ENCODE data around the gene RXRA. TPM values are rescaled to one million over a fixed set of nuclear protein-coding genes. Genes with fewer than 3 reads are reported as not detected.

RXRA gene
- total RNA-seq, 6 experiments from 2014 or later = 105 to 165 (median 131) TPM

DNA sequence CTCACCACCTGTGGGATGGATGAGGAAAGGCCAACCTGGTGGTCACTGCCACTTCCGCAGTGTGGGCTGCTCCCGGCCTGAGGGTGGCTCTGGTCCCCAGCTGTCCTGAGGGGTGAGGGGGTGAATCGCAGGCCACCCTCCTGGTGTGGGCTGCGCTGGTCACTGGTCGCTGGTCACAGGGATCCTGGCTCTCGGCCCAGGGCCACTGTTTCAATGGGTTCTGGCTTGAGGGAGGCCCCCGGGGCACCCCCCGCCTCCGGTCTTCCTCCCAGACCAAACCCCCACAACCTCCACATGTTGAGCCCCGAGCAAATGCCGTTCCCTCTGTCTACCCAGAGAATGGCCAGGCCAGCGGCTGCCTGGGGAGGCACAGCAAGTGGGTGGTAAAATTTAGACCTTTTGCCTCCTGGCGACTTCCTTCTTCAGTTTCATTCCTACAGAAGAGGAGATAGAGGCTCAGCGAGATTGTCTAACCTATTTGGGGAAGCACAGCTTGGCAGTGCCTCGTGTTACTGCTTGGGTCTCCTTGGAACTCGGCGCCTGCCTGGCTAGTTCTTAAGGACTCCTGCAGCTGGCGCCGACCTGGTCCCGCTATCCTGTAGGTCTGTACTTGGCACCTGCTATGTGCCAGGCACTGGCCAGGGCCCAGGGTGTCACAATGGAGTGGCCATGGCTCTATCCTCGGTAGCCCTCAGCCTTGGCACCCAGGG lies 48.2 kb downstream of the RXRA start:
- intact Hi-C loops (cut with DNase I) = loop anchor here in 1 of 2 donors (5.0 kb wide), 1 partner anchor 37 kb away; no protein-coding TSS in a partner anchor
- TF ChIP-seq, protein P1, sequence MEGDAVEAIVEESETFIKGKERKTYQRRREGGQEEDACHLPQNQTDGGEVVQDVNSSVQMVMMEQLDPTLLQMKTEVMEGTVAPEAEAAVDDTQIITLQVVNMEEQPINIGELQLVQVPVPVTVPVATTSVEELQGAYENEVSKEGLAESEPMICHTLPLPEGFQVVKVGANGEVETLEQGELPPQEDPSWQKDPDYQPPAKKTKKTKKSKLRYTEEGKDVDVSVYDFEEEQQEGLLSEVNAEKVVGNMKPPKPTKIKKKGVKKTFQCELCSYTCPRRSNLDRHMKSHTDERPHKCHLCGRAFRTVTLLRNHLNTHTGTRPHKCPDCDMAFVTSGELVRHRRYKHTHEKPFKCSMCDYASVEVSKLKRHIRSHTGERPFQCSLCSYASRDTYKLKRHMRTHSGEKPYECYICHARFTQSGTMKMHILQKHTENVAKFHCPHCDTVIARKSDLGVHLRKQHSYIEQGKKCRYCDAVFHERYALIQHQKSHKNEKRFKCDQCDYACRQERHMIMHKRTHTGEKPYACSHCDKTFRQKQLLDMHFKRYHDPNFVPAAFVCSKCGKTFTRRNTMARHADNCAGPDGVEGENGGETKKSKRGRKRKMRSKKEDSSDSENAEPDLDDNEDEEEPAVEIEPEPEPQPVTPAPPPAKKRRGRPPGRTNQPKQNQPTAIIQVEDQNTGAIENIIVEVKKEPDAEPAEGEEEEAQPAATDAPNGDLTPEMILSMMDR (IDR thresholded peaks at IDR 0.05) = no peak
- TF ChIP-seq POLR2A (IDR thresholded peaks at IDR 0.05) = peak; percentile 8
- H3K27ac ChIP-seq = peak overlapping the region; percentile 94 to 96 (median 94)
- ATAC-seq (peak in 3 of 4 donors; percentile 3 to 21 (median 6)), DNase-seq (peak; percentile 69 to 84 (median 84))
- 12% methylated on average over 7 of the region's 21 CpGs for WGBS (ENCODE audit: insufficient coverage, low coverage, low lambda C conversion rate, missing lambda C conversion rate)
- peak overlapping the region; percentile 25 to 42 (median 31) for H3K4me3 ChIP-seq
- no peaks in the 10 kb centered on the region for H3K9me3 ChIP-seq
- no peaks in the 10 kb centered on the region for H3K36me3 ChIP-seq
- peaks cover 0 to 99% (median 67%) of the 10 kb centered on the region in 4 donors for H3K4me1 ChIP-seq
- H3K27me3 ChIP-seq = no peaks in the 10 kb centered on the region

DNA sequence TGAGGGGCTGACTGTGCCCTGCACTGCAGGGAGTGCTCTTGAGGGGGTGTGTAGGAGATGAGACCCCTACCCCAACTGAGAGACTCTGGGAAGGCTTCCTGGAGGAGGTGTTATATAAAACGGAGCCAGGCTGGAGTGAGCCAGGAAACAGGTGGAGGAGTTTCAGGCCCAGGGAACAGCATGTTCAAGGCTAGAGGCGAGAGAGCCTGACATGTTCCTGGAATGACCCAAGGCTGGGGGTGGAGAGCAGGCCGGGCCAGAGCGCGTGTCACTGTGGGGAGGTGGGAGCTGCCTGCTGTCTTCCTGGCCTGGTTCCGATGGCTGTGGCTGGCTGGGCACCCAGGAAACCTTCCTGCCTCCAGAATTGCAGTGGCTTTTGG lies 48.7 kb downstream of the RXRA start:
- no peaks in the 10 kb centered on the region for H3K9me3 ChIP-seq
- peak overlapping the region; percentile 94 to 96 (median 94) for H3K27ac ChIP-seq
- TF ChIP-seq, protein P1 (IDR thresholded peaks at IDR 0.05) = no peak
- TF ChIP-seq POLR2A (IDR thresholded peaks at IDR 0.05) = no peak
- intact Hi-C loops (cut with DNase I) = loop anchor here in 1 of 2 donors (5.0 kb wide), 1 partner anchor 38 kb away; no protein-coding TSS in a partner anchor
- no peaks in the 10 kb centered on the region for H3K27me3 ChIP-seq
- peak overlapping the region; percentile 25 to 42 (median 31) for H3K4me3 ChIP-seq
- DNase-seq (peak in 2 of 3 donors; percentile 75 to 87), ATAC-seq (peak; percentile 1 to 32 (median 16))
- WGBS (ENCODE audit: insufficient coverage, low coverage, low lambda C conversion rate, missing lambda C conversion rate) = 23% methylated on average over 2 of the region's 6 CpGs
- H3K4me1 ChIP-seq = peaks cover 0 to 99% (median 70%) of the 10 kb centered on the region in 4 donors
- H3K36me3 ChIP-seq = no peaks in the 10 kb centered on the region

DNA sequence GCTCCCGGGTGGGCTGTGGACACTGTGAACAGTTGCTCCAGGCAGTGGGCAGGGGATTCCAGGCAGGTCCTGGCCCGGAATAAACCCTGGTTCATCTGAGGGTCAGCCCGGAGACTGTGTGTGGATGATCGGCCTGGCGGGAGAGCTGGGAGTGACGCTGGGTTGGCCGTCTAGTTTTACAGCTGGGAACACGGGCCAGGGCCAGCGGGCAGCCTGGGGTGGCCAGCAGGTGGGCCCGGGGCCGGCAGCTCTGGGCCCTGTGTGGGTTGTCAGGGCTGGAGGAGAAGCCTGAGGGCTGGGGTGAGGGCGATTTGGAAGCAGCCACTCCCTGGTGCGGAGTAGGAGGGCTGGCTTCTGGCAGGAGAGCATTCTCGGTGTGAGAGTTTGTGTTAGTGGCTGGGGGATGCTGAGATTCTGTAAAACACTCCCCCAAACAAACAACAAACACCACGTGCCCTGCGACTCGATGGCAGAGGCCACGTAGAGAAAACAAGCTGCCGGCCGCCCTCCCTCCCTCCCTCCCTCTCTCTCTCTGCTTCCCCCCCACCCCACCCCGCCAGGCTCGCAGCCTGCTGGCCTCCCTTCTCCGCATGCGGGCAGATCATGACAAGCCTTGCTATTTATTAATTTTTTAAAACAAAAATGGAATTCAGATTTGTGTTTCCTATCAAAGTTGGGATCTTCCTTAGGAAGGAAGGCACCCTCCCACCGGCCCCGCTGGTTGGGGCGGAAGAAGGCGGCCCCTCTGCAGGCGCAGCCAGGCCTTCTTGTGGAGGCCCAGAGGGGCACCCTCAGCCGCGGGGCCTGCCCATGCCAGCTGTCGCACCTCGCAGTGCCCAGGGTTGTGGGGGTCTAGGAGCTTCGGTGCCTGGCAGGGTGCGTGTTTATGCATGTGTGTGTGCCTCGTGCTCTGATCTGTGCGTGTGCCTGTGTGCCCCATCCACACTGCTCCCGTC lies 49.5 kb downstream of the RXRA start:
- H3K9me3 ChIP-seq = no peaks in the 10 kb centered on the region
- 5% methylated on average over 11 of the region's 38 CpGs for WGBS (ENCODE audit: insufficient coverage, low coverage, low lambda C conversion rate, missing lambda C conversion rate)
- TF ChIP-seq, protein P1 (IDR thresholded peaks at IDR 0.05) = no peak
- TF ChIP-seq POLR2A (IDR thresholded peaks at IDR 0.05) = peak; percentile 77
- peaks cover 0 to 99% (median 68%) of the 10 kb centered on the region in 4 donors for H3K4me1 ChIP-seq
- H3K36me3 ChIP-seq = no peaks in the 10 kb centered on the region
- H3K27ac ChIP-seq = peak overlapping the region; percentile 94 to 96 (median 94)
- peak; percentile 80 to 91 (median 90) for DNase-seq
- peak overlapping the region; percentile 25 to 48 (median 42) for H3K4me3 ChIP-seq
- no peaks in the 10 kb centered on the region for H3K27me3 ChIP-seq
- intact Hi-C loops (cut with DNase I) = loop anchor here in 1 of 2 donors (5.0 kb wide), 1 partner anchor 38 kb away; no protein-coding TSS in a partner anchor
- peak; percentile 4 to 49 (median 26) for ATAC-seq

DNA sequence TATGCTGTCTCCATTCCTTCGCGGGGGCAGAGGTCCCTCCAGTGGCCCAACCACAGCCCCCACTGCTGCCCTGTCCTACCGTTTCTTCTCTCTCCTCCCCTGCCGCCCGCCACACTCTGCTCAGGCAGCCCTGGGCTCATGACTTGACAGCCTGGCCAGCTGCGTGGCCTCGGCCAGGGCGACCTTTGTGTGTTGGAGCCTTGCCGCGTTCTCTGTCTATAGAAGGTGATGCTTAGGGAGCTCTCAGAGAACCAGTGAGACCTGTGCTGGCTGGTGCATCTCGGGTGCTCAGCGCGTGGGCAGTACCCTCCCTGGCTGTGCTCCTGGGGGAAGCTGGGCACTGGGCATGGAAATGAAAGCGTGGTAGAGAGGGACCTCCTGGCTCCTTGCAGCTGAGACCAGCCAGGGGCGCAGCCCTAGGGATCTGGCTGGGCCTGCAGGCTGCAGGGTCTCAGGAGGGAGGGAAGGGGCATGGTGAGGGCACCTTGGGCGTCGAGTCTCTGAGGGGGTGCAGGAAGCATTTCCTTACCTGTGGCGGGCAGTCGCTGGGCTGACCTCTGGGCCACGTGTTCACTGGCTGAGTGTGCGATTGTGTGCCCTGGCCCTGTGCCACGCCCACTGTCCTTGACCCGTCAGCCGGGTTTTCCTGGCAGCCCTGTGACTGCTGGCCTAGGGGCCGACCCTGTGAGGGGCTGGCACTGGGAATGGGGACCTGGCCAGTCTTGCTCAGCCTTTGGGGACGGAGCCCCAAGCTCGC lies 50.3 kb downstream of the RXRA start:
- DNase-seq = peak; percentile 88 to 92 (median 88)
- intact Hi-C loops (cut with DNase I) = loop anchor here in 1 of 2 donors (5.0 kb wide), 1 partner anchor 39 kb away; no protein-coding TSS in a partner anchor

More for the DNA sequence above, 50.3 kb downstream of the RXRA start:
- peak; percentile 58 for TF ChIP-seq POLR2A (IDR thresholded peaks at IDR 0.05)
- TF ChIP-seq, protein P1 (IDR thresholded peaks at IDR 0.05) = no peak
- Histone ChIP-seq H3K9me3 (no peaks in the 10 kb centered on the region), H3K27ac (peak overlapping the region; percentile 94 to 96 (median 94)), H3K36me3 (no peaks in the 10 kb centered on the region), H3K27me3 (no peaks in the 10 kb centered on the region), H3K4me3 (peak overlapping the region; percentile 25 to 48 (median 42)), H3K4me1 (peaks cover 0 to 99% (median 66%) of the 10 kb centered on the region in 4 donors)
- peak; percentile 4 to 46 (median 16) for ATAC-seq
- WGBS (ENCODE audit: insufficient coverage, low coverage, low lambda C conversion rate, missing lambda C conversion rate) = no CpG with 5 or more reads among the region's 27 CpGs
